Mammary epithelial cell (primary cell): Measurements from ENCODE around the gene SLC16A12.

Experiments used
- EZH2 ChIP-seq: IDR thresholded peaks from 2 replicates; pipeline ENCODE4 v1.6.1; 2012; ENCODE audit warnings: low read length, inconsistent platforms, borderline replicate concordance
- TF ChIP-seq, protein P1 (sequence below), 2 donors: IDR thresholded peaks in 1 of 2; conservative IDR thresholded peaks in 1 of 2; 2 replicates each; pipeline ENCODE4 v1.5.1; 2011 to 2012; ENCODE audit warnings: inconsistent platforms in 2 of 2, low read length in 2 of 2, mild to moderate bottlenecking in 2 of 2, control low read depth in 1 of 2, low read depth in 1 of 2; ENCODE audit not compliant: insufficient read depth in 1 of 2; ENCODE audit errors: extremely low read depth in 1 of 2

DNA sequence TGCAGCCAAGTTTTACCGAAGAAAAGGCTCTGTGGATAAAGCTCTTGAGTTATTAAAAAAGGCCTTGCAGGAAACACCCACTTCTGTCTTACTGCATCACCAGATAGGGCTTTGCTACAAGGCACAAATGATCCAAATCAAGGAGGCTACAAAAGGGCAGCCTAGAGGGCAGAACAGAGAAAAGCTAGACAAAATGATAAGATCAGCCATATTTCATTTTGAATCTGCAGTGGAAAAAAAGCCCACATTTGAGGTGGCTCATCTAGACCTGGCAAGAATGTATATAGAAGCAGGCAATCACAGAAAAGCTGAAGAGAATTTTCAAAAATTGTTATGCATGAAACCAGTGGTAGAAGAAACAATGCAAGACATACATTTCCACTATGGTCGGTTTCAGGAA lies 132.4 kb downstream of the SLC16A12 start:
- TF ChIP-seq EZH2, result no peak
- TF ChIP-seq, protein P1, sequence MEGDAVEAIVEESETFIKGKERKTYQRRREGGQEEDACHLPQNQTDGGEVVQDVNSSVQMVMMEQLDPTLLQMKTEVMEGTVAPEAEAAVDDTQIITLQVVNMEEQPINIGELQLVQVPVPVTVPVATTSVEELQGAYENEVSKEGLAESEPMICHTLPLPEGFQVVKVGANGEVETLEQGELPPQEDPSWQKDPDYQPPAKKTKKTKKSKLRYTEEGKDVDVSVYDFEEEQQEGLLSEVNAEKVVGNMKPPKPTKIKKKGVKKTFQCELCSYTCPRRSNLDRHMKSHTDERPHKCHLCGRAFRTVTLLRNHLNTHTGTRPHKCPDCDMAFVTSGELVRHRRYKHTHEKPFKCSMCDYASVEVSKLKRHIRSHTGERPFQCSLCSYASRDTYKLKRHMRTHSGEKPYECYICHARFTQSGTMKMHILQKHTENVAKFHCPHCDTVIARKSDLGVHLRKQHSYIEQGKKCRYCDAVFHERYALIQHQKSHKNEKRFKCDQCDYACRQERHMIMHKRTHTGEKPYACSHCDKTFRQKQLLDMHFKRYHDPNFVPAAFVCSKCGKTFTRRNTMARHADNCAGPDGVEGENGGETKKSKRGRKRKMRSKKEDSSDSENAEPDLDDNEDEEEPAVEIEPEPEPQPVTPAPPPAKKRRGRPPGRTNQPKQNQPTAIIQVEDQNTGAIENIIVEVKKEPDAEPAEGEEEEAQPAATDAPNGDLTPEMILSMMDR (conservative IDR thresholded peaks at IDR 0.05 in 1 of 2, IDR thresholded peaks at IDR 0.05 in 1 of 2; ENCODE audit: extremely low read depth in 1 of 2, insufficient read depth in 1 of 2, low read depth in 1 of 2, low read length in 2 of 2), result no peak
